Inflammatory macrophage (primary cell): ENCODE data around the gene RTL10.

Source experiments
- DNase-seq, 2 donors: peaks; one replicate each; pipeline ENCODE4 v3.0.0-alpha.2; 2020 to 2022
- total RNA-seq, 18 experiments: gene quantifications; one replicate each; lab custom pipeline; 2026; ENCODE audit warnings: mixed read lengths in 6 of 18, inconsistent platforms in 2 of 18; lab: John Stamatoyannopoulos, UW

The RTL10 gene
- 1.4 to 32.0 (median 14.3) reads per million in 18 experiments for total RNA-seq

GRCh38 chr22:19854778-19855503 is at the start of gene RTL10, which contains the start of gene GNB1L:
Gene RTL10, minus strand, starts transcription at chr22:19854874. Its CDS starts 2,613 bp downstream, at chr22:19852261.
Gene GNB1L, minus strand, starts transcription at chr22:19854874. Its CDS starts 33,519 bp downstream, at chr22:19821355.
- peak; percentile 98 to 99 for DNase-seq

GRCh38 chr22:19904174-19904856 is 49.6 kb upstream of the RTL10 start:
- no peak for DNase-seq

- no peak for DNase-seq
These were observed 48.8 kb upstream of the RTL10 start for GRCh38 chr22:19903513-19903912.

GRCh38 chr22:19903031-19903430 is 48.4 kb upstream of the RTL10 start:
- DNase-seq: no peak

GRCh38 chr22:19902245-19902715 is 47.6 kb upstream of the RTL10 start:
- DNase-seq: no peak

GRCh38 chr22:19901577-19902244 is 47.0 kb upstream of the RTL10 start:
- no peak for DNase-seq

GRCh38 chr22:19900707-19901436 is 46.2 kb upstream of the RTL10 start:
- DNase-seq: no peak

GRCh38 chr22:19898831-19899567 is 44.3 kb upstream of the RTL10 start:
- no peak for DNase-seq

- DNase-seq: no peak
These were observed 43.5 kb upstream of the RTL10 start for GRCh38 chr22:19898145-19898544.

- DNase-seq: no peak
These were observed 43.1 kb upstream of the RTL10 start for GRCh38 chr22:19897726-19898125.

GRCh38 chr22:19896665-19897355 is 42.1 kb upstream of the RTL10 start:
- no peak for DNase-seq

GRCh38 chr22:19895160-19895849 is 40.6 kb upstream of the RTL10 start:
- no peak for DNase-seq

- no peak for DNase-seq
These were observed 38.7 kb upstream of the RTL10 start for GRCh38 chr22:19893363-19893762.

GRCh38 chr22:19892925-19893324 is 38.3 kb upstream of the RTL10 start:
- no peak for DNase-seq

- no peak for DNase-seq
These were observed 37.7 kb upstream of the RTL10 start for GRCh38 chr22:19892257-19892879.

GRCh38 chr22:19891317-19892256 is 36.9 kb upstream of the RTL10 start:
- peak; percentile 2 to 36 for DNase-seq

GRCh38 chr22:19890502-19891316 is 36.0 kb upstream of the RTL10 start:
- no peak for DNase-seq

- no peak for DNase-seq
These were observed 35.3 kb upstream of the RTL10 start for GRCh38 chr22:19889951-19890350.
